Measurements from ENCODE around the gene GRK3.

Gene GRK3

DNA sequence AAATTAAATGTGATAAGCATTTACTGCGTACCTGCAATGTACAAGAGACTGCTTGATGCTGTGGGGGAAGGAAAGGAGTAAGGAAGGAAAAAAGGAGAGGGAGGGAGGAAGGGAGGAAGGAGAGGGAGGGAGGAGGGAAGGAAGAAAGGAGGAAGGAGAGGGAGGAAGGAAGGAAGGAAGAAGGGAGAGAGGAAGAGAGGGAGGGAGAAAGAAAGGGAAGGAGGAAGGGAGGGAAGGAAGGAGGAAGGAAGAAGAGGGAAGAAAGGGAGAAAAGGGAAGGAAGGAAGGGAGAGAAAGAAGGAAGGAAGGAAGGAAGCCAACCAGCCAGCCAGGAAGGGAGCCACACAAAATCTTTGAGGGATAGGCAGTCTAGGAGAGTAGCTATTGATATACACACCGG, 133.5 kb downstream of the GRK3 start:
- H3K4me3 ChIP-seq (ENCODE audit: low read length in 2 of 2): no peak overlapping the region
- H2BK15ac ChIP-seq (ENCODE audit: low read length): no peak overlapping the region
- H3K36me3 ChIP-seq (replicated peaks in 1 of 2; ENCODE audit: control insufficient read depth in 2 of 2, insufficient read depth in 2 of 2, low read length in 2 of 2): peaks cover 10 to 36% of the 10 kb centered on the region in 2 donors
- H2BK12ac ChIP-seq (ENCODE audit: low read length): no peak overlapping the region
- H3K9me3 ChIP-seq (replicated peaks in 1 of 2; ENCODE audit: control insufficient read depth in 2 of 2, insufficient read depth in 1 of 2, low read depth in 1 of 2, low read length in 2 of 2): no peaks in the 10 kb centered on the region
- H3K14ac ChIP-seq (ENCODE audit: low read length): no peak overlapping the region
- H4K91ac ChIP-seq (ENCODE audit: low read depth, low read length, poor library complexity): no peak overlapping the region
- no peak overlapping the region for H2AK5ac ChIP-seq (ENCODE audit: low read depth, low read length)
- DNase-seq (ENCODE audit: low spot score): no peak
- no peaks in the 10 kb centered on the region for H3K79me1 ChIP-seq (ENCODE audit: low read depth, low read length)
- H4K8ac ChIP-seq (ENCODE audit: low read depth, low read length): no peak overlapping the region
- no CpG with 5 or more reads among the region's 2 CpGs for WGBS, 2 donors (ENCODE audit: extremely low coverage in 2 of 2, insufficient read length in 2 of 2, insufficient replicate concordance in 1 of 2)
- H2AFZ ChIP-seq (ENCODE audit: low read length): no peak overlapping the region
- no peaks in the 10 kb centered on the region for H3K27me3 ChIP-seq (ENCODE audit: control insufficient read depth in 3 of 3, insufficient read depth in 3 of 3, low read depth in 1 of 3, low read length in 3 of 3)
- no peak overlapping the region for H3K23ac ChIP-seq (ENCODE audit: low read depth, low read length, poor library complexity)
- no peak overlapping the region for H3K4me2 ChIP-seq (ENCODE audit: insufficient read depth, low read length, poor library complexity, severe bottlenecking)
- H2BK120ac ChIP-seq (ENCODE audit: low read depth, low read length): no peak overlapping the region
- no peak overlapping the region for H3K27ac ChIP-seq (replicated peaks; ENCODE audit: low read length)
- H3K4ac ChIP-seq (ENCODE audit: low read length): no peak overlapping the region
- peaks cover 6 to 17% of the 10 kb centered on the region in 2 donors for H3K4me1 ChIP-seq (ENCODE audit: control insufficient read depth in 2 of 2, insufficient read depth in 1 of 2, low read depth in 1 of 2, low read length in 2 of 2)
- no peak overlapping the region for H2BK5ac ChIP-seq (ENCODE audit: low read length)
- no peak overlapping the region for H3K18ac ChIP-seq (ENCODE audit: low read length)
- H3K9ac ChIP-seq (ENCODE audit: low read depth, low read length, poor library complexity): peak overlapping the region; percentile 25

DNA sequence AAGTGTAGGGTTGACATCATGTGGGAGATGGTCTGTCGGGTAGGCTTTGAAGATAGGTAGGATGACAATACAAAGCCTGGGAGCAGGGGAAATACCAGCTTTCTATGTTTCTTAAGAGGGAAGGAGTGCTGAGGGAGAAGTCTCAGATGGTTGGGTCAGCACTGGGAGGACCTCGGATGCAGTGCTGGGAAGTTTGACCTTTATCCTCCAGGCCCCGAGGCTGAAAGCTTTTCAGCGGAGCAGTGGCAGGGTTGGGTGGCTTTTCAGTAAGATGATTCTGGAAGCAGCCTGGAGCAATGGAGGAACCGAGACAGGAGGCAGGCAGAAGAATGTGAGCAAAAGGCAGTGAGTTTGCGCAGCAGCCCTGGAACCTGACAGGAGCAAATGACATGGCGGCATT, 134.0 kb downstream of the GRK3 start:
- H3K79me1 ChIP-seq (ENCODE audit: low read depth, low read length): no peaks in the 10 kb centered on the region
- H3K4me2 ChIP-seq (ENCODE audit: insufficient read depth, low read length, poor library complexity, severe bottlenecking): no peak overlapping the region
- H3K23ac ChIP-seq (ENCODE audit: low read depth, low read length, poor library complexity): no peak overlapping the region
- H3K27ac ChIP-seq (replicated peaks; ENCODE audit: low read length): no peak overlapping the region
- no peak overlapping the region for H3K4me3 ChIP-seq (ENCODE audit: low read length in 2 of 2)
- H2AFZ ChIP-seq (ENCODE audit: low read length): no peak overlapping the region
- H2AK5ac ChIP-seq (ENCODE audit: low read depth, low read length): no peak overlapping the region
- no peaks in the 10 kb centered on the region for H3K9me3 ChIP-seq (replicated peaks in 1 of 2; ENCODE audit: control insufficient read depth in 2 of 2, insufficient read depth in 1 of 2, low read depth in 1 of 2, low read length in 2 of 2)
- WGBS, 2 donors (ENCODE audit: extremely low coverage in 2 of 2, insufficient read length in 2 of 2, insufficient replicate concordance in 1 of 2): no CpG with 5 or more reads among the region's 7 CpGs
- no peak overlapping the region for H2BK12ac ChIP-seq (ENCODE audit: low read length)
- no peak overlapping the region for H4K91ac ChIP-seq (ENCODE audit: low read depth, low read length, poor library complexity)
- H2BK120ac ChIP-seq (ENCODE audit: low read depth, low read length): no peak overlapping the region
- H3K4ac ChIP-seq (ENCODE audit: low read length): no peak overlapping the region
- H3K36me3 ChIP-seq (replicated peaks in 1 of 2; ENCODE audit: control insufficient read depth in 2 of 2, insufficient read depth in 2 of 2, low read length in 2 of 2): peaks cover 10 to 36% of the 10 kb centered on the region in 2 donors
- H3K27me3 ChIP-seq (ENCODE audit: control insufficient read depth in 3 of 3, insufficient read depth in 3 of 3, low read depth in 1 of 3, low read length in 3 of 3): no peaks in the 10 kb centered on the region
- no peak overlapping the region for H3K18ac ChIP-seq (ENCODE audit: low read length)
- no peak overlapping the region for H2BK5ac ChIP-seq (ENCODE audit: low read length)
- no peak overlapping the region for H4K8ac ChIP-seq (ENCODE audit: low read depth, low read length)
- peak overlapping the region; percentile 25 for H3K9ac ChIP-seq (ENCODE audit: low read depth, low read length, poor library complexity)
- H3K14ac ChIP-seq (ENCODE audit: low read length): no peak overlapping the region
- H2BK15ac ChIP-seq (ENCODE audit: low read length): no peak overlapping the region
- peaks cover 6 to 17% of the 10 kb centered on the region in 2 donors for H3K4me1 ChIP-seq (ENCODE audit: control insufficient read depth in 2 of 2, insufficient read depth in 1 of 2, low read depth in 1 of 2, low read length in 2 of 2)
- DNase-seq (ENCODE audit: low spot score): no peak

GRCh38 chr22:25698978-25699377, 134.5 kb downstream of the GRK3 start:
- H2AK5ac ChIP-seq (ENCODE audit: low read depth, low read length): no peak overlapping the region
- no peak overlapping the region for H3K27ac ChIP-seq (replicated peaks; ENCODE audit: low read length)
- peaks cover 10 to 39% of the 10 kb centered on the region in 2 donors for H3K36me3 ChIP-seq (replicated peaks in 1 of 2; ENCODE audit: control insufficient read depth in 2 of 2, insufficient read depth in 2 of 2, low read length in 2 of 2)
- no peak overlapping the region for H2BK120ac ChIP-seq (ENCODE audit: low read depth, low read length)
- H3K4me1 ChIP-seq (ENCODE audit: control insufficient read depth in 2 of 2, insufficient read depth in 1 of 2, low read depth in 1 of 2, low read length in 2 of 2): peaks cover 6 to 17% of the 10 kb centered on the region in 2 donors
- H2BK15ac ChIP-seq (ENCODE audit: low read length): no peak overlapping the region
- no peak overlapping the region for H3K4ac ChIP-seq (ENCODE audit: low read length)
- no peaks in the 10 kb centered on the region for H3K9me3 ChIP-seq (replicated peaks in 1 of 2; ENCODE audit: control insufficient read depth in 2 of 2, insufficient read depth in 1 of 2, low read depth in 1 of 2, low read length in 2 of 2)
- H3K9ac ChIP-seq (ENCODE audit: low read depth, low read length, poor library complexity): no peak overlapping the region
- H3K79me1 ChIP-seq (ENCODE audit: low read depth, low read length): no peaks in the 10 kb centered on the region
- H3K18ac ChIP-seq (ENCODE audit: low read length): no peak overlapping the region
- H4K91ac ChIP-seq (ENCODE audit: low read depth, low read length, poor library complexity): no peak overlapping the region
- no CpG with 5 or more reads among the region's 6 CpGs for WGBS, 2 donors (ENCODE audit: extremely low coverage in 2 of 2, insufficient read length in 2 of 2, insufficient replicate concordance in 1 of 2)
- H4K8ac ChIP-seq (ENCODE audit: low read depth, low read length): no peak overlapping the region
- no peak overlapping the region for H3K14ac ChIP-seq (ENCODE audit: low read length)
- no peak for DNase-seq (ENCODE audit: low spot score)
- H3K4me3 ChIP-seq (ENCODE audit: low read length in 2 of 2): no peak overlapping the region
- H2BK5ac ChIP-seq (ENCODE audit: low read length): no peak overlapping the region
- H3K4me2 ChIP-seq (ENCODE audit: insufficient read depth, low read length, poor library complexity, severe bottlenecking): no peak overlapping the region
- H3K27me3 ChIP-seq (ENCODE audit: control insufficient read depth in 3 of 3, insufficient read depth in 3 of 3, low read depth in 1 of 3, low read length in 3 of 3): no peaks in the 10 kb centered on the region
- no peak overlapping the region for H2BK12ac ChIP-seq (ENCODE audit: low read length)
- H2AFZ ChIP-seq (ENCODE audit: low read length): no peak overlapping the region
- no peak overlapping the region for H3K23ac ChIP-seq (ENCODE audit: low read depth, low read length, poor library complexity)

GRCh38 chr22:25701056-25701780, 136.7 kb downstream of the GRK3 start:
- H2AK5ac ChIP-seq (ENCODE audit: low read depth, low read length): no peak overlapping the region
- H4K91ac ChIP-seq (ENCODE audit: low read depth, low read length, poor library complexity): no peak overlapping the region
- H3K79me1 ChIP-seq (ENCODE audit: low read depth, low read length): no peaks in the 10 kb centered on the region
- H3K23ac ChIP-seq (ENCODE audit: low read depth, low read length, poor library complexity): no peak overlapping the region
- no peak overlapping the region for H2BK15ac ChIP-seq (ENCODE audit: low read length)
- H3K27me3 ChIP-seq (ENCODE audit: control insufficient read depth in 3 of 3, insufficient read depth in 3 of 3, low read depth in 1 of 3, low read length in 3 of 3): no peaks in the 10 kb centered on the region
- peaks cover 6 to 17% of the 10 kb centered on the region in 2 donors for H3K4me1 ChIP-seq (ENCODE audit: control insufficient read depth in 2 of 2, insufficient read depth in 1 of 2, low read depth in 1 of 2, low read length in 2 of 2)
- H4K8ac ChIP-seq (ENCODE audit: low read depth, low read length): no peak overlapping the region
- no peak for DNase-seq (ENCODE audit: low spot score)
- H3K9ac ChIP-seq (ENCODE audit: low read depth, low read length, poor library complexity): peak overlapping the region; percentile 63
- no CpG with 5 or more reads among the region's 13 CpGs for WGBS, 2 donors (ENCODE audit: extremely low coverage in 2 of 2, insufficient read length in 2 of 2, insufficient replicate concordance in 1 of 2)
- no peak overlapping the region for H2BK5ac ChIP-seq (ENCODE audit: low read length)
- H3K4me2 ChIP-seq (ENCODE audit: insufficient read depth, low read length, poor library complexity, severe bottlenecking): no peak overlapping the region
- no peak overlapping the region for H3K4me3 ChIP-seq (ENCODE audit: low read length in 2 of 2)
- no peak overlapping the region for H3K4ac ChIP-seq (ENCODE audit: low read length)
- H2AFZ ChIP-seq (ENCODE audit: low read length): no peak overlapping the region
- no peak overlapping the region for H3K27ac ChIP-seq (replicated peaks; ENCODE audit: low read length)
- peaks cover 4 to 36% of the 10 kb centered on the region in 2 donors for H3K36me3 ChIP-seq (replicated peaks in 1 of 2; ENCODE audit: control insufficient read depth in 2 of 2, insufficient read depth in 2 of 2, low read length in 2 of 2)
- no peak overlapping the region for H3K14ac ChIP-seq (ENCODE audit: low read length)
- H2BK120ac ChIP-seq (ENCODE audit: low read depth, low read length): no peak overlapping the region
- no peaks in the 10 kb centered on the region for H3K9me3 ChIP-seq (replicated peaks in 1 of 2; ENCODE audit: control insufficient read depth in 2 of 2, insufficient read depth in 1 of 2, low read depth in 1 of 2, low read length in 2 of 2)
- H2BK12ac ChIP-seq (ENCODE audit: low read length): no peak overlapping the region
- no peak overlapping the region for H3K18ac ChIP-seq (ENCODE audit: low read length)

All from neuronal stem cell (in vitro differentiated cells).